H1 (cell line): ENCODE results near the gene VASH1.

Experiments
- BACH1 ChIP-seq: IDR thresholded peaks from 2 replicates; pipeline ENCODE4 v1.6.1; 2012; ENCODE audit warnings: low read length, improper control_type of control experiment
- CEBPB ChIP-seq: IDR thresholded peaks from 2 replicates; pipeline ENCODE4 v1.6.1; 2012; ENCODE audit warnings: low read depth, low read length
- CHD2 ChIP-seq: IDR thresholded peaks from 2 replicates; pipeline ENCODE4 v1.6.1; 2012; ENCODE audit warnings: low read length, improper control_type of control experiment
- CTCF ChIP-seq, 3 experiments: IDR thresholded peaks; 1 replicate in 2 of 3; 2 replicates in 1 of 3; pipeline versions ENCODE4 v1.5.1 to v1.6.1; 2011; ENCODE audit warnings: low read length in 3 of 3, mild to moderate bottlenecking in 3 of 3, inconsistent platforms in 2 of 3, low read depth in 1 of 3, moderate library complexity in 1 of 3; ENCODE audit not compliant: insufficient read depth in 1 of 3; ENCODE audit errors: control extremely low read depth in 1 of 3
- EZH2 ChIP-seq: fragments of 200-600 bp; sonication (generic); IDR thresholded peaks from 2 replicates; pipeline ENCODE4 v1.7.1; 2012; ENCODE audit warnings: low read depth, mild to moderate bottlenecking, moderate library complexity, low read length, inconsistent platforms; ENCODE audit not compliant: severe bottlenecking
- HDAC2 ChIP-seq, 2 experiments: fragments of 300-600 bp in 1 of 2; sonication (generic) in 1 of 2; IDR thresholded peaks; 2 replicates each; pipeline ENCODE4 v1.6.1; 2011 to 2012; ENCODE audit warnings: low read depth in 2 of 2, low read length in 2 of 2, mild to moderate bottlenecking in 2 of 2, moderate library complexity in 2 of 2, borderline replicate concordance in 1 of 2, inconsistent platforms in 1 of 2
- JUND ChIP-seq: IDR thresholded peaks from 2 replicates; pipeline ENCODE4 v1.6.1; 2011; ENCODE audit warnings: mild to moderate bottlenecking, improper control_type of control experiment, low read length
- MAX ChIP-seq: IDR thresholded peaks from 2 replicates; pipeline ENCODE4 v1.6.1; 2012; ENCODE audit warnings: inconsistent platforms
- NANOG ChIP-seq: IDR thresholded peaks from 2 replicates; pipeline ENCODE4 v1.6.1; 2011; ENCODE audit warnings: low read length, low read depth, mild to moderate bottlenecking, inconsistent platforms; ENCODE audit not compliant: insufficient read depth, poor library complexity, severe bottlenecking
- POLR2A ChIP-seq, 2 experiments: IDR thresholded peaks; 1 replicate in 1 of 2; 2 replicates in 1 of 2; pipeline ENCODE4 v1.6.1; 2011; ENCODE audit warnings: low read depth in 2 of 2, low read length in 2 of 2, mild to moderate bottlenecking in 2 of 2; ENCODE audit errors: control extremely low read depth in 1 of 2
- POU5F1 ChIP-seq: IDR thresholded peaks from 2 replicates; pipeline ENCODE4 v1.6.1; 2011; ENCODE audit warnings: low read depth, mild to moderate bottlenecking, low read length, moderate library complexity
- RAD21 ChIP-seq, 2 experiments: IDR thresholded peaks in 1 of 2; conservative IDR thresholded peaks in 1 of 2; 2 replicates each; pipeline ENCODE4 v1.6.1; 2011; ENCODE audit warnings: low read depth in 2 of 2, low read length in 2 of 2, improper control_type of control experiment in 1 of 2, inconsistent platforms in 1 of 2, mild to moderate bottlenecking in 1 of 2, moderate library complexity in 1 of 2
- TAF1 ChIP-seq: IDR thresholded peaks from 2 replicates; pipeline ENCODE4 v1.6.1; 2011; ENCODE audit warnings: mild to moderate bottlenecking, low read depth, low read length

GRCh38 chr14:76812093-76812421, 50.8 kb downstream of the VASH1 start:
- TF ChIP-seq CTCF (IDR thresholded peaks at IDR 0.05; ENCODE audit: control extremely low read depth in 1 of 3, insufficient read depth in 1 of 3, low read depth in 1 of 3, low read length in 3 of 3) = no peak
- TF ChIP-seq TAF1 = no peak
- TF ChIP-seq JUND = no peak
- no peak for TF ChIP-seq POU5F1
- no peak for TF ChIP-seq CHD2
- no peak for TF ChIP-seq HDAC2 (IDR thresholded peaks at IDR 0.05; ENCODE audit: borderline replicate concordance in 1 of 2, low read depth in 2 of 2, low read length in 2 of 2)
- no peak for TF ChIP-seq EZH2
- no peak for TF ChIP-seq RAD21 (IDR thresholded peaks at IDR 0.05 in 1 of 2, conservative IDR thresholded peaks at IDR 0.05 in 1 of 2; ENCODE audit: low read depth in 2 of 2, low read length in 2 of 2)
- TF ChIP-seq POLR2A (IDR thresholded peaks at IDR 0.05; ENCODE audit: control extremely low read depth in 1 of 2, low read depth in 2 of 2, low read length in 2 of 2) = no peak
- no peak for TF ChIP-seq BACH1
- TF ChIP-seq CEBPB = no peak
- no peak for TF ChIP-seq MAX
- no peak for TF ChIP-seq NANOG
